ENCODE measurements around the gene FAM229A. TPM values are rescaled to one million over a fixed set of nuclear protein-coding genes. Genes with fewer than 3 reads are reported as not detected.
"Not testable (repeated sequence)": the region's sequence is repeated elsewhere in the genome, so short reads cannot be mapped to it uniquely, and the experiment has no call there.

Gene FAM229A
- total RNA-seq = 5.4 and 6.1 TPM in 2 replicates

GRCh38 chr1:32362474-32363313, at the start of gene FAM229A, which contains the start of gene TSSK3:
TSS of gene FAM229A (minus strand) at chr1:32362485. CDS start at chr1:32362091, 394 bp downstream.
TSS of gene TSSK3 (plus strand) at chr1:32362539. CDS start at chr1:32362702, 163 bp downstream.
- peaks cover 8% of the 10 kb centered on the region for H3K27me3 Mint-ChIP-seq (ENCODE audit: low read depth)
- no peak for DNase-seq (ENCODE audit: low spot score)
- intact Hi-C loops (cut with micrococcal nuclease) = no loop called here
- no peaks in the 10 kb centered on the region for H3K9me3 Mint-ChIP-seq
- H3K4me1 Mint-ChIP-seq (ENCODE audit: low read depth) = peaks cover 18% of the 10 kb centered on the region
- no peak within 1 kb of the TSS for H3K27ac Mint-ChIP-seq
- no peak within 1 kb of the TSS for H3K4me3 Mint-ChIP-seq (ENCODE audit: low read depth)
- H3K36me3 Mint-ChIP-seq (ENCODE audit: low read depth) = peaks cover 40% of the 10 kb centered on the region

- intact Hi-C loops (cut with micrococcal nuclease) = loop anchor here (5.0 kb wide), 1 partner anchor 74 kb away; the partner anchor contains the start of gene MARCKSL1
- H3K4me1 Mint-ChIP-seq (ENCODE audit: low read depth) = peaks cover 3% of the 10 kb centered on the region
- no peak overlapping the region for H3K4me3 Mint-ChIP-seq (ENCODE audit: low read depth)
- no peaks in the 10 kb centered on the region for H3K9me3 Mint-ChIP-seq
- H3K27me3 Mint-ChIP-seq (ENCODE audit: low read depth) = peaks cover 9% of the 10 kb centered on the region
- no peak overlapping the region for H3K27ac Mint-ChIP-seq
- H3K36me3 Mint-ChIP-seq (ENCODE audit: low read depth) = no peaks in the 10 kb centered on the region
- no peak for DNase-seq (ENCODE audit: low spot score)
These were observed 49.0 kb upstream of the FAM229A start for GRCh38 chr1:32411261-32411660.

GRCh38 chr1:32406629-32407111, 44.4 kb upstream of the FAM229A start:
- Mint-ChIP-seq H3K27ac (no peak overlapping the region), H3K4me1 (ENCODE audit: low read depth) (no peaks in the 10 kb centered on the region), H3K36me3 (ENCODE audit: low read depth) (no peaks in the 10 kb centered on the region), H3K4me3 (ENCODE audit: low read depth) (no peak overlapping the region), H3K27me3 (ENCODE audit: low read depth) (peaks cover 4% of the 10 kb centered on the region), H3K9me3 (no peaks in the 10 kb centered on the region)
- no peak for DNase-seq (ENCODE audit: low spot score)
- intact Hi-C loops (cut with micrococcal nuclease) = no loop called here

- Mint-ChIP-seq H3K4me3 (ENCODE audit: low read depth) (no peak overlapping the region), H3K27me3 (ENCODE audit: low read depth) (peaks cover 2% of the 10 kb centered on the region), H3K9me3 (no peaks in the 10 kb centered on the region), H3K27ac (no peak overlapping the region), H3K36me3 (ENCODE audit: low read depth) (no peaks in the 10 kb centered on the region), H3K4me1 (ENCODE audit: low read depth) (no peaks in the 10 kb centered on the region)
- DNase-seq (ENCODE audit: low spot score) = no peak
- intact Hi-C loops (cut with micrococcal nuclease) = no loop called here
These were observed 43.6 kb upstream of the FAM229A start for GRCh38 chr1:32405672-32406467.

- peaks cover 2% of the 10 kb centered on the region for H3K27me3 Mint-ChIP-seq (ENCODE audit: low read depth)
- intact Hi-C loops (cut with micrococcal nuclease) = no loop called here
- no peaks in the 10 kb centered on the region for H3K36me3 Mint-ChIP-seq (ENCODE audit: low read depth)
- H3K9me3 Mint-ChIP-seq = no peaks in the 10 kb centered on the region
- no peak overlapping the region for H3K27ac Mint-ChIP-seq
- no peaks in the 10 kb centered on the region for H3K4me1 Mint-ChIP-seq (ENCODE audit: low read depth)
- DNase-seq (ENCODE audit: low spot score) = no peak
- no peak overlapping the region for H3K4me3 Mint-ChIP-seq (ENCODE audit: low read depth)
These were observed 42.7 kb upstream of the FAM229A start for GRCh38 chr1:32404946-32405345.

GRCh38 chr1:32400876-32401631, 38.8 kb upstream of the FAM229A start:
- DNase-seq (ENCODE audit: low spot score) = peak; percentile 37
- Mint-ChIP-seq H3K9me3 (no peaks in the 10 kb centered on the region), H3K27me3 (ENCODE audit: low read depth) (peaks cover 8% of the 10 kb centered on the region), H3K4me1 (ENCODE audit: low read depth) (no peaks in the 10 kb centered on the region), H3K27ac (no peak overlapping the region), H3K36me3 (ENCODE audit: low read depth) (no peaks in the 10 kb centered on the region), H3K4me3 (ENCODE audit: low read depth) (no peak overlapping the region)
- intact Hi-C loops (cut with micrococcal nuclease) = loop anchor here (1.0 kb wide), 1 partner anchor 13 kb away; no protein-coding TSS in a partner anchor

GRCh38 chr1:32399843-32400242, 37.6 kb upstream of the FAM229A start:
- Mint-ChIP-seq H3K27me3 (ENCODE audit: low read depth) (peaks cover 10% of the 10 kb centered on the region), H3K4me3 (ENCODE audit: low read depth) (no peak overlapping the region), H3K9me3 (no peaks in the 10 kb centered on the region), H3K27ac (no peak overlapping the region), H3K4me1 (ENCODE audit: low read depth) (peaks cover 3% of the 10 kb centered on the region), H3K36me3 (ENCODE audit: low read depth) (no peaks in the 10 kb centered on the region)
- DNase-seq (ENCODE audit: low spot score) = no peak
- intact Hi-C loops (cut with micrococcal nuclease) = loop anchor here (1.0 kb wide), 1 partner anchor 14 kb away; no protein-coding TSS in a partner anchor

GRCh38 chr1:32398401-32398800, 36.1 kb upstream of the FAM229A start:
- H3K27ac Mint-ChIP-seq = no peak overlapping the region
- no peaks in the 10 kb centered on the region for H3K9me3 Mint-ChIP-seq
- H3K36me3 Mint-ChIP-seq (ENCODE audit: low read depth) = peaks cover 3% of the 10 kb centered on the region
- peaks cover 10% of the 10 kb centered on the region for H3K27me3 Mint-ChIP-seq (ENCODE audit: low read depth)
- peaks cover 7% of the 10 kb centered on the region for H3K4me1 Mint-ChIP-seq (ENCODE audit: low read depth)
- no peak overlapping the region for H3K4me3 Mint-ChIP-seq (ENCODE audit: low read depth)
- intact Hi-C loops (cut with micrococcal nuclease) = no loop called here
- no peak for DNase-seq (ENCODE audit: low spot score)

GRCh38 chr1:32396524-32396923, 34.2 kb upstream of the FAM229A start:
- H3K9me3 Mint-ChIP-seq; DNase-seq (ENCODE audit: low spot score); H3K27me3 Mint-ChIP-seq (ENCODE audit: low read depth); intact Hi-C loops (cut with micrococcal nuclease); H3K4me3 Mint-ChIP-seq (ENCODE audit: low read depth); H3K27ac Mint-ChIP-seq; H3K36me3 Mint-ChIP-seq (ENCODE audit: low read depth): not testable (repeated sequence)
- peaks cover 12% of the 10 kb centered on the region for H3K4me1 Mint-ChIP-seq (ENCODE audit: low read depth)

- Mint-ChIP-seq H3K9me3 (no peaks in the 10 kb centered on the region), H3K27ac (peak overlapping the region; percentile 99), H3K4me3 (ENCODE audit: low read depth) (peak overlapping the region; percentile 99), H3K4me1 (ENCODE audit: low read depth) (peaks cover 12% of the 10 kb centered on the region), H3K36me3 (ENCODE audit: low read depth) (peaks cover 10% of the 10 kb centered on the region), H3K27me3 (ENCODE audit: low read depth) (peaks cover 10% of the 10 kb centered on the region)
- no peak for DNase-seq (ENCODE audit: low spot score)
- intact Hi-C loops (cut with micrococcal nuclease) = loop anchor here (2.0 to 5.0 kb wide), 3 partner anchors 58 to 193 kb away; partner anchors contain the start of genes CCDC28B, EIF3I, MARCKSL1 and TMEM234
These were observed 32.7 kb upstream of the FAM229A start for GRCh38 chr1:32394890-32395432.

- peak within 1 kb of the TSS; percentile 99 for H3K27ac Mint-ChIP-seq
- peaks cover 10% of the 10 kb centered on the region for H3K27me3 Mint-ChIP-seq (ENCODE audit: low read depth)
- H3K4me1 Mint-ChIP-seq (ENCODE audit: low read depth) = peaks cover 12% of the 10 kb centered on the region
- intact Hi-C loops (cut with micrococcal nuclease) = loop anchor here (2.0 to 5.0 kb wide), 3 partner anchors 57 to 192 kb away; partner anchors contain the start of genes CCDC28B, EIF3I, MARCKSL1 and TMEM234
- peak within 1 kb of the TSS; percentile 99 for H3K4me3 Mint-ChIP-seq (ENCODE audit: low read depth)
- peak; percentile 98 for DNase-seq (ENCODE audit: low spot score)
- H3K9me3 Mint-ChIP-seq = no peaks in the 10 kb centered on the region
- peaks cover 10% of the 10 kb centered on the region for H3K36me3 Mint-ChIP-seq (ENCODE audit: low read depth)
These were observed 32.0 kb upstream of the FAM229A start, which contains the start of gene BSDC1 for GRCh38 chr1:32394141-32394889. TSS of gene BSDC1 (minus strand) at chr1:32394441. CDS start at chr1:32394414, 27 bp downstream.

All from activated T-helper 2 cell treated with anti-CD3 and anti-CD28 coated beads, Interferon-gamma antibody, Interleukin-2, Interleukin-4, amounts not matched to agents 10 μg/mL and 5 μg/mL and 100 μg/mL, durations not matched to agents 14 hours and 24 hours and 36 hours (primary cell).